Calu3 (cell line): Measurements from ENCODE around the gene IGSF9. TPM values are rescaled to one million over a fixed set of nuclear protein-coding genes. Genes with fewer than 3 reads are reported as not detected.

ENCODE experiments used
- BruUV-seq: library from RNA; stranded (reverse); fragments of 400-500 nt; replicated peaks from 2 replicates; lab custom pipeline; 2021; lab: Mats Ljungman, UMichigan
- CTCF ChIA-PET: fragments of 300-600 bp; sonication (Branson Sonifier 250); formaldehyde crosslinking; loops from one replicate; lab custom pipeline; 2022; ENCODE audit warnings: antibody characterized with exemption; lab: Charles Lee
- DNase-seq: peaks from one replicate; pipeline ENCODE4 v3.0.0; 2022
- H3K27ac Mint-ChIP-seq: one replicate; pipeline ENCODE4 v1.8.0; 2022; ENCODE audit warnings: mixed read lengths; ENCODE audit not compliant: unreplicated experiment
- H3K27me3 Mint-ChIP-seq: one replicate; pipeline ENCODE4 v1.8.0; 2022; ENCODE audit warnings: mixed read lengths; ENCODE audit not compliant: unreplicated experiment
- H3K36me3 Mint-ChIP-seq: one replicate; pipeline ENCODE4 v1.8.0; 2022; ENCODE audit warnings: mild to moderate bottlenecking, moderate library complexity, mixed read lengths; ENCODE audit not compliant: insufficient read depth, unreplicated experiment
- H3K4me1 Mint-ChIP-seq: one replicate; pipeline ENCODE4 v1.8.0; 2022; ENCODE audit warnings: mild to moderate bottlenecking, low read depth, mixed read lengths; ENCODE audit not compliant: unreplicated experiment
- H3K4me3 Mint-ChIP-seq: one replicate; pipeline ENCODE4 v1.8.0; 2022; ENCODE audit warnings: mild to moderate bottlenecking, low read depth, moderate library complexity, mixed read lengths; ENCODE audit not compliant: unreplicated experiment
- H3K9me3 Mint-ChIP-seq: one replicate; pipeline ENCODE4 v1.8.0; 2022; ENCODE audit warnings: low read depth, mixed read lengths; ENCODE audit not compliant: unreplicated experiment
- intact Hi-C: fragments of 100-400 bp; cut with micrococcal nuclease; formaldehyde crosslinking; loops from one replicate; pipeline ENCODE4 v1.10.0; 2022; ENCODE audit not compliant: unreplicated experiment
- total RNA-seq: library from RNA; stranded (reverse); gene quantifications from 2 replicates; pipeline ENCODE4 v1.2.3, GENCODE V29; 2022
- TF ChIP-seq, protein P1 (sequence below): fragments of 200-600 bp; IDR thresholded peaks from one replicate; pipeline ENCODE4 v1.8.0; 2022; ENCODE audit warnings: antibody characterized with exemption; ENCODE audit not compliant: unreplicated experiment

Gene IGSF9
- total RNA-seq, 1 experiment from 2014 or later: 7.6 TPM

GRCh38 chr1:159962176-159962575, 16.8 kb upstream of the IGSF9 start:
- peaks cover 37% of the 10 kb centered on the region for H3K27me3 Mint-ChIP-seq
- TF ChIP-seq, protein P1, sequence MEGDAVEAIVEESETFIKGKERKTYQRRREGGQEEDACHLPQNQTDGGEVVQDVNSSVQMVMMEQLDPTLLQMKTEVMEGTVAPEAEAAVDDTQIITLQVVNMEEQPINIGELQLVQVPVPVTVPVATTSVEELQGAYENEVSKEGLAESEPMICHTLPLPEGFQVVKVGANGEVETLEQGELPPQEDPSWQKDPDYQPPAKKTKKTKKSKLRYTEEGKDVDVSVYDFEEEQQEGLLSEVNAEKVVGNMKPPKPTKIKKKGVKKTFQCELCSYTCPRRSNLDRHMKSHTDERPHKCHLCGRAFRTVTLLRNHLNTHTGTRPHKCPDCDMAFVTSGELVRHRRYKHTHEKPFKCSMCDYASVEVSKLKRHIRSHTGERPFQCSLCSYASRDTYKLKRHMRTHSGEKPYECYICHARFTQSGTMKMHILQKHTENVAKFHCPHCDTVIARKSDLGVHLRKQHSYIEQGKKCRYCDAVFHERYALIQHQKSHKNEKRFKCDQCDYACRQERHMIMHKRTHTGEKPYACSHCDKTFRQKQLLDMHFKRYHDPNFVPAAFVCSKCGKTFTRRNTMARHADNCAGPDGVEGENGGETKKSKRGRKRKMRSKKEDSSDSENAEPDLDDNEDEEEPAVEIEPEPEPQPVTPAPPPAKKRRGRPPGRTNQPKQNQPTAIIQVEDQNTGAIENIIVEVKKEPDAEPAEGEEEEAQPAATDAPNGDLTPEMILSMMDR: no peak
- intact Hi-C loops: no loop called here
- no peak overlapping the region for H3K4me3 Mint-ChIP-seq
- CTCF ChIA-PET: no interaction called here
- H3K4me1 Mint-ChIP-seq: peaks cover 28% of the 10 kb centered on the region
- DNase-seq: no peak
- H3K36me3 Mint-ChIP-seq: no peaks in the 10 kb centered on the region
- no peak overlapping the region for H3K27ac Mint-ChIP-seq
- no TSS peak for BruUV-seq
- peaks cover 3% of the 10 kb centered on the region for H3K9me3 Mint-ChIP-seq

GRCh38 chr1:159961636-159962035, 16.2 kb upstream of the IGSF9 start:
- TF ChIP-seq, protein P1: no peak
- Mint-ChIP-seq H3K9me3 (peaks cover 3% of the 10 kb centered on the region), H3K4me3 (peak overlapping the region; percentile 42), H3K27ac (peak overlapping the region; percentile 1), H3K36me3 (no peaks in the 10 kb centered on the region), H3K27me3 (peaks cover 37% of the 10 kb centered on the region), H3K4me1 (peaks cover 28% of the 10 kb centered on the region)
- CTCF ChIA-PET: interaction anchor here (0.6 kb wide), 1 partner anchor 45 kb away, joined by 3 read pairs; no protein-coding TSS in a partner anchor
- intact Hi-C loops: no loop called here
- no peak for DNase-seq
- no TSS peak for BruUV-seq

DNA sequence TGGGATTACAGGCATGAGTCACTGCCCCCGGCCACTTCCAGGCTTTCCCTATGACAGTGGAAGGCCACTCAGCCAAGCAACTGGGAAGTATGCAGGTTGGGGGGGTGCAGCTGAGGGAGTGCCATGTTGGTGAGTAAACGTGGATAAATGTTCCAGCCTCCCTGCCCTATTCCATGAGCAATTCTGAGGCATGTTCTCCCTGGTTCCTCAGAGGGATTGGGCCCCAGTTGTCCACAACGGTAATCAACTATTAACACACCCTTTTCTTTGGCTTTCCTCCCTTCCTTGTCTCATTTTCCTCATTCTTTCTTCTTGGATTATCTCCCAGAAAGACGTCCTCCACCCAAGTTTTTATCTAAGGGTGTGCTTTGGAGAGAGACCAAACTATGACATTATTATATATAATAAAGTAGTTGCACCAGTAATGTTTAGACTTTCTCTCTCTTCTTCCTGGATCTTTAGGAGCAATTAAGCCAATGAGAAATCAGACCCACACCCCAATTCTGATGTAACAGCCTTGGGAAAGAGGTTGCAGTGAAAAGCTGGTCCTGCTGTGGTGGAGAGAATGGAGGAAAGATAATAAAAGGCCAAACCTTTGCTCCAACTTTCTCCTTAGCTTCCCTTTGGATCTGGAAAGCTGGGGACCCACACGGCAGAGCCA, 15.4 kb upstream of the IGSF9 start:
- H3K27me3 Mint-ChIP-seq: peaks cover 32% of the 10 kb centered on the region
- H3K27ac Mint-ChIP-seq: no peak overlapping the region
- CTCF ChIA-PET: interaction anchor here (0.6 to 0.7 kb wide), 2 partner anchors 46 to 80 kb away, joined by 3 read pairs; no protein-coding TSS in a partner anchor
- peak overlapping the region; percentile 42 for H3K4me3 Mint-ChIP-seq
- H3K4me1 Mint-ChIP-seq: peaks cover 28% of the 10 kb centered on the region
- no peaks in the 10 kb centered on the region for H3K9me3 Mint-ChIP-seq
- TF ChIP-seq, protein P1: no peak
- DNase-seq: peak; percentile 44
- no TSS peak for BruUV-seq
- intact Hi-C loops: no loop called here
- H3K36me3 Mint-ChIP-seq: no peaks in the 10 kb centered on the region

DNA sequence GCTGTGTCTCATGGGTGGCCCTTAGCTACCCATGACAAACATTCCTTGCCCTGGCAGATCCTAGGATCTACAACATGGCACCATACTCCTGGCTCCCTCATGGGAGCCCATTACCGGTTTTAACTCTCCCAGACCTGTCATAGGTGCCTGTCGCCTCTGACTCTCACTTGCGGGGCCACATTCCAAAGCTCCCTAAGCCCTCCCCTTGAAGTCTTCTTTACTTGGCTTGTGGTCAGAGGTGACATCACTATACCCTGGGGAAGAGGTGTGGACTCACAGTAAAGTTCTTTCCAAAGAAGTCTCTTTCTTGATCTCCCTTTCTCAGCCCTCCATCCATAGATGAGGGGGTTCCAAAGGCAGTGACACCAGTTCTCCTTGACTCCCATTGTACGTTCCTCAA, 14.0 kb upstream of the IGSF9 start:
- no peaks in the 10 kb centered on the region for H3K36me3 Mint-ChIP-seq
- no peaks in the 10 kb centered on the region for H3K9me3 Mint-ChIP-seq
- intact Hi-C loops: no loop called here
- no TSS peak for BruUV-seq
- CTCF ChIA-PET: interaction anchor here (0.9 to 1.9 kb wide), 2 partner anchors 26 to 48 kb away, joined by 3 to 6 read pairs; no protein-coding TSS in a partner anchor
- peak overlapping the region; percentile 2 for H3K4me3 Mint-ChIP-seq
- TF ChIP-seq, protein P1: no peak
- peaks cover 28% of the 10 kb centered on the region for H3K4me1 Mint-ChIP-seq
- H3K27ac Mint-ChIP-seq: peak overlapping the region; percentile 19
- H3K27me3 Mint-ChIP-seq: peaks cover 40% of the 10 kb centered on the region
- peak; percentile 30 for DNase-seq
